K562 (cell line): ENCODE measurements around the gene C6orf47. TPM values are rescaled to one million over a fixed set of nuclear protein-coding genes. Genes with fewer than 3 reads are reported as not detected.

ENCODE experiments used
- EHMT2 ChIP-seq: fragments of 450-650 bp; IDR thresholded peaks from 2 replicates; pipeline ENCODE4 v1.6.1; 2018; ENCODE audit warnings: antibody characterized with exemption
- EP400 ChIP-seq: fragments of 450-650 bp; IDR thresholded peaks from 2 replicates; pipeline ENCODE4 v1.6.1; 2017; ENCODE audit warnings: antibody characterized with exemption, mild to moderate bottlenecking, moderate library complexity
- GABPA ChIP-seq: fragments of 200-800 bp; sonication (Bioruptor generic); conservative IDR thresholded peaks from 2 replicates; pipeline ENCODE4 v1.6.1; 2016; ENCODE audit warnings: low read depth, missing genetic modification characterization, missing compliant biosample characterization
- GATAD2B ChIP-seq: fragments of 450-650 bp; IDR thresholded peaks from 2 replicates; pipeline ENCODE4 v1.6.1; 2017; ENCODE audit warnings: mild to moderate bottlenecking, borderline replicate concordance
- HNRNPUL1 ChIP-seq: fragments of 200-400 bp; formaldehyde crosslinking; IDR thresholded peaks from 2 replicates; pipeline ENCODE4 v1.6.1; 2017; ENCODE audit warnings: low read length
- HOXB6 ChIP-seq: fragments of 250-450 bp; sonication (Bioruptor Pico); IDR thresholded peaks from 2 replicates; pipeline ENCODE4 v1.5.1; 2022; ENCODE audit warnings: mild to moderate bottlenecking, borderline replicate concordance
- NFATC3 ChIP-seq: fragments of 450-650 bp; IDR thresholded peaks from 2 replicates; pipeline ENCODE4 v1.6.1; 2017; ENCODE audit warnings: mild to moderate bottlenecking
- RB1 ChIP-seq: fragments of 450-650 bp; IDR thresholded peaks from 2 replicates; pipeline ENCODE4 v1.6.1; 2017; ENCODE audit warnings: low read depth, mild to moderate bottlenecking
- SMARCA5 ChIP-seq: fragments of 450-650 bp; IDR thresholded peaks from 2 replicates; pipeline ENCODE4 v1.6.1; 2016
- TAF15 ChIP-seq: fragments of 200-400 bp; formaldehyde crosslinking; IDR thresholded peaks from 2 replicates; pipeline ENCODE4 v1.6.1; 2017; ENCODE audit warnings: mild to moderate bottlenecking, low read depth, low read length, moderate library complexity
- ZBTB17 ChIP-seq: fragments of 450-650 bp; formaldehyde crosslinking; IDR thresholded peaks from 2 replicates; pipeline ENCODE4 v1.4.0; 2020; ENCODE audit warnings: mild to moderate bottlenecking
- ZNF121 ChIP-seq: sonication (generic); formaldehyde crosslinking; conservative IDR thresholded peaks from 2 replicates; pipeline ENCODE4 v1.8.0; 2022; ENCODE audit warnings: missing genetic modification reagents
- ZNF175 ChIP-seq: fragments of 200-800 bp; sonication (Bioruptor generic); IDR thresholded peaks from 2 replicates; pipeline ENCODE4 v1.6.1; 2016; ENCODE audit warnings: low read depth, mild to moderate bottlenecking, missing genetic modification characterization, missing compliant biosample characterization
- ZNF3 ChIP-seq: fragments of 250-450 bp; sonication (Bioruptor Pico); IDR thresholded peaks from 2 replicates; pipeline ENCODE4 v1.5.0; 2021; ENCODE audit warnings: mild to moderate bottlenecking, moderate library complexity
- ZNF589 ChIP-seq: fragments of 200-800 bp; sonication (Bioruptor generic); IDR thresholded peaks from 2 replicates; pipeline ENCODE4 v1.6.1; 2016; ENCODE audit warnings: low read depth, missing genetic modification characterization, missing compliant biosample characterization
- ZNF785 ChIP-seq: fragments of 250-450 bp; sonication (Bioruptor Pico); IDR thresholded peaks from 2 replicates; pipeline ENCODE4 v1.4.0; 2020; ENCODE audit warnings: mild to moderate bottlenecking
- polyA plus RNA-seq, 8 experiments: library from polyadenylated mRNA; depleted of rRNA in 4 of 8; stranded (reverse) in 5 of 8; unstranded in 3 of 8; fragments of >200 nt; fragmentation: Nextera tagmentation in 2 of 8; fragmentation: Illumina TruSeq in 1 of 8; extraction: Ambion mirVana in 2 of 8; extraction: Trizol in 1 of 8; gene quantifications; 2 replicates each; pipeline versions ENCODE4 v1.2.1 to v1.2.3, GENCODE V29; 2011 to 2014; ENCODE audit warnings: inconsistent platforms in 1 of 8, missing spikeins in 1 of 8
- total RNA-seq, 7 experiments: library from RNA; depleted of rRNA in 6 of 7; stranded (reverse); fragments of >200 nt in 6 of 7; fragmentation: Illumina TruSeq in 2 of 7; extraction: Trizol in 2 of 7; gene quantifications; 2 replicates each; pipeline versions ENCODE4 v1.2.1 to v1.2.3, GENCODE V29; 2011 to 2021; ENCODE audit warnings: low replicate concordance in 1 of 7
- TF ChIP-seq, protein P1 (sequence below): sonication (generic); formaldehyde crosslinking; IDR thresholded peaks from 2 replicates; pipeline ENCODE4 v1.9.0; 2022; ENCODE audit warnings: mild to moderate bottlenecking, missing genetic modification reagents
- TF ChIP-seq, protein P2 (sequence below): sonication (generic); formaldehyde crosslinking; IDR thresholded peaks from 2 replicates; pipeline ENCODE4 v1.8.0; 2022; ENCODE audit warnings: mild to moderate bottlenecking, missing genetic modification reagents, borderline replicate concordance
- TF ChIP-seq, protein P3 (sequence below): fragments of 450-650 bp; IDR thresholded peaks from 2 replicates; pipeline ENCODE4 v1.7.1; 2018; ENCODE audit warnings: mild to moderate bottlenecking, low read depth; ENCODE audit not compliant: partially characterized antibody
- TF ChIP-seq, protein P4 (sequence below): sonication (generic); formaldehyde crosslinking; IDR thresholded peaks from 2 replicates; pipeline ENCODE4 v1.8.1; 2023; ENCODE audit warnings: mild to moderate bottlenecking, missing genetic modification reagents

Gene C6orf47
- total and polyA plus RNA-seq, 9 of the 15 experiments (the other 6 are each of a cell fraction or from before 2014, with no cell fraction given), result 0.14 to 43.8 (median 27.0) TPM

DNA sequence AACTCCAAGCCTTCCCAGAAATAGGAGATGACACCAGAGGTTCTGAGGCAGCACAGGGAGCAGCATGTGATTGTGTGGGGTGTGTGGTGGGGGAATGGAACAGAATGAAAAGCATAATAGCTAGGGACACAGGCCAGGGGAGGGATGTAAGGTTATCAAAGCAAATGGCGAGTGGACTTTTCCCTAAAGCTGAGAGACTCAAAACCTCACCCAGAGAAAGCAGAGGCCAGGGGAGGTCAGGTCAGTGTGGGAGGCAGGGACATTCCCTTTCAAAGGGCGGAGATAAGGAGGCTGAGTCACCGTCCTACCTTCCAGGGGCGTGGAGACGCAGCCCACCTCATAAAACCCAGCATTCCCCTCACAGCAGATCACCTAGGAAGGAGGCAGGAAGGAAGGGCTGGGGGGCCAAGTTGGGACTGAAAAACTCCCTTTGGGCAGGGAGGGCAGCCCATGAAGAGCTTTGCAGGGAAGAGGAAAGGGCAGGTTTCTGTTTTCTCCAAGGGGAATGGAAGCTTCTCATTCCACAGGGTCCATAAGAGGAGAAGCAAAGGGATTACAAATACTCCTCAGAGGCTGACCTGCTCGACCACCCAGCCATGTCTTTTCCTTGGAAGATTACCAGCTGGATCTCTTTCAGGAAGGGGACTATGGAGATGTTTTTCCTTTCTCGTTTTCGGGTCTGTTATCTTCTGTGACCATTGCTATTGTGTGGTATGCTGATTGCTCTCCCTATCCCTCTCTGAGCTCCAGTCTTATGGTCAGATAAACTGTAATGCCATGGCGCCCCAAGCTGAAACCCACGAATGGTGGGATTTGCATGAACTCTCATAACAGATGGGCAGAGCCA, 29.9 kb upstream of the C6orf47 start (continued):
- peak; percentile 82; the same call in 1 of the 2 replicates for TF ChIP-seq RB1
- TF ChIP-seq, protein P1, sequence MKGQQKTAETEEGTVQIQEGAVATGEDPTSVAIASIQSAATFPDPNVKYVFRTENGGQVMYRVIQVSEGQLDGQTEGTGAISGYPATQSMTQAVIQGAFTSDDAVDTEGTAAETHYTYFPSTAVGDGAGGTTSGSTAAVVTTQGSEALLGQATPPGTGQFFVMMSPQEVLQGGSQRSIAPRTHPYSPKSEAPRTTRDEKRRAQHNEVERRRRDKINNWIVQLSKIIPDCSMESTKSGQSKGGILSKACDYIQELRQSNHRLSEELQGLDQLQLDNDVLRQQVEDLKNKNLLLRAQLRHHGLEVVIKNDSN (CRISPR knock-in tag), result peak; percentile 46; the same call in 1 of the 2 replicates
- peak; percentile 97 for TF ChIP-seq SMARCA5
- 0 out of 2 replicates have a peak, but pooled peaks have one; percentile 25 for TF ChIP-seq GABPA (tag)
- peak; percentile 8; the same call in 1 of the 2 replicates for TF ChIP-seq GATAD2B
- TF ChIP-seq ZNF121 (CRISPR knock-in tag), result peak; percentile 28; the same call in 1 of the 2 replicates
- TF ChIP-seq ZNF589, result peak; percentile 81; the same call in 1 of the 2 replicates
- TF ChIP-seq ZNF3 (CRISPR knock-in tag), result 0 out of 2 replicates have a peak, but pooled peaks have one; percentile 53
- TF ChIP-seq HNRNPUL1, result peak; percentile 36; the same call in 1 of the 2 replicates
- TF ChIP-seq, protein P2, sequence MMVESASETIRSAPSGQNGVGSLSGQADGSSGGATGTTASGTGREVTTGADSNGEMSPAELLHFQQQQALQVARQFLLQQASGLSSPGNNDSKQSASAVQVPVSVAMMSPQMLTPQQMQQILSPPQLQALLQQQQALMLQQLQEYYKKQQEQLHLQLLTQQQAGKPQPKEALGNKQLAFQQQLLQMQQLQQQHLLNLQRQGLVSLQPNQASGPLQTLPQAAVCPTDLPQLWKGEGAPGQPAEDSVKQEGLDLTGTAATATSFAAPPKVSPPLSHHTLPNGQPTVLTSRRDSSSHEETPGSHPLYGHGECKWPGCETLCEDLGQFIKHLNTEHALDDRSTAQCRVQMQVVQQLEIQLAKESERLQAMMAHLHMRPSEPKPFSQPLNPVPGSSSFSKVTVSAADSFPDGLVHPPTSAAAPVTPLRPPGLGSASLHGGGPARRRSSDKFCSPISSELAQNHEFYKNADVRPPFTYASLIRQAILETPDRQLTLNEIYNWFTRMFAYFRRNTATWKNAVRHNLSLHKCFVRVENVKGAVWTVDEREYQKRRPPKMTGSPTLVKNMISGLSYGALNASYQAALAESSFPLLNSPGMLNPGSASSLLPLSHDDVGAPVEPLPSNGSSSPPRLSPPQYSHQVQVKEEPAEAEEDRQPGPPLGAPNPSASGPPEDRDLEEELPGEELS (CRISPR knock-in tag), result peak; percentile 86; the same call in 1 of the 2 replicates
- TF ChIP-seq ZNF785, result no peak
- TF ChIP-seq HOXB6, result 0 out of 2 replicates have a peak, but pooled peaks have one; percentile 28
- TF ChIP-seq TAF15, result no peak
- no peak for TF ChIP-seq ZNF175 (CRISPR knock-in tag)
- TF ChIP-seq EP400, result peak; percentile 78
- TF ChIP-seq, protein P3, sequence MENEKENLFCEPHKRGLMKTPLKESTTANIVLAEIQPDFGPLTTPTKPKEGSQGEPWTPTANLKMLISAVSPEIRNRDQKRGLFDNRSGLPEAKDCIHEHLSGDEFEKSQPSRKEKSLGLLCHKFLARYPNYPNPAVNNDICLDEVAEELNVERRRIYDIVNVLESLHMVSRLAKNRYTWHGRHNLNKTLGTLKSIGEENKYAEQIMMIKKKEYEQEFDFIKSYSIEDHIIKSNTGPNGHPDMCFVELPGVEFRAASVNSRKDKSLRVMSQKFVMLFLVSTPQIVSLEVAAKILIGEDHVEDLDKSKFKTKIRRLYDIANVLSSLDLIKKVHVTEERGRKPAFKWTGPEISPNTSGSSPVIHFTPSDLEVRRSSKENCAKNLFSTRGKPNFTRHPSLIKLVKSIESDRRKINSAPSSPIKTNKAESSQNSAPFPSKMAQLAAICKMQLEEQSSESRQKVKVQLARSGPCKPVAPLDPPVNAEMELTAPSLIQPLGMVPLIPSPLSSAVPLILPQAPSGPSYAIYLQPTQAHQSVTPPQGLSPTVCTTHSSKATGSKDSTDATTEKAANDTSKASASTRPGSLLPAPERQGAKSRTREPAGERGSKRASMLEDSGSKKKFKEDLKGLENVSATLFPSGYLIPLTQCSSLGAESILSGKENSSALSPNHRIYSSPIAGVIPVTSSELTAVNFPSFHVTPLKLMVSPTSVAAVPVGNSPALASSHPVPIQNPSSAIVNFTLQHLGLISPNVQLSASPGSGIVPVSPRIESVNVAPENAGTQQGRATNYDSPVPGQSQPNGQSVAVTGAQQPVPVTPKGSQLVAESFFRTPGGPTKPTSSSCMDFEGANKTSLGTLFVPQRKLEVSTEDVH, result peak; percentile 61
- peak; percentile 71; the same call in 1 of the 2 replicates for TF ChIP-seq ZBTB17 (CRISPR knock-in tag)
- peak; percentile 38; the same call in 1 of the 2 replicates for TF ChIP-seq NFATC3
- TF ChIP-seq, protein P4, sequence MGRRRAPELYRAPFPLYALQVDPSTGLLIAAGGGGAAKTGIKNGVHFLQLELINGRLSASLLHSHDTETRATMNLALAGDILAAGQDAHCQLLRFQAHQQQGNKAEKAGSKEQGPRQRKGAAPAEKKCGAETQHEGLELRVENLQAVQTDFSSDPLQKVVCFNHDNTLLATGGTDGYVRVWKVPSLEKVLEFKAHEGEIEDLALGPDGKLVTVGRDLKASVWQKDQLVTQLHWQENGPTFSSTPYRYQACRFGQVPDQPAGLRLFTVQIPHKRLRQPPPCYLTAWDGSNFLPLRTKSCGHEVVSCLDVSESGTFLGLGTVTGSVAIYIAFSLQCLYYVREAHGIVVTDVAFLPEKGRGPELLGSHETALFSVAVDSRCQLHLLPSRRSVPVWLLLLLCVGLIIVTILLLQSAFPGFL (CRISPR knock-in tag), result 0 out of 2 replicates have a peak, but pooled peaks have one; percentile 27
- peak; percentile 36; the same call in 1 of the 2 replicates for TF ChIP-seq EHMT2
